Measurements from ENCODE around the gene ARPC4. TPM values are rescaled to one million over a fixed set of nuclear protein-coding genes. Genes with fewer than 3 reads are reported as not detected.

Gene ARPC4
- total RNA-seq, 1 donor from 2014 or later = 179 TPM

DNA sequence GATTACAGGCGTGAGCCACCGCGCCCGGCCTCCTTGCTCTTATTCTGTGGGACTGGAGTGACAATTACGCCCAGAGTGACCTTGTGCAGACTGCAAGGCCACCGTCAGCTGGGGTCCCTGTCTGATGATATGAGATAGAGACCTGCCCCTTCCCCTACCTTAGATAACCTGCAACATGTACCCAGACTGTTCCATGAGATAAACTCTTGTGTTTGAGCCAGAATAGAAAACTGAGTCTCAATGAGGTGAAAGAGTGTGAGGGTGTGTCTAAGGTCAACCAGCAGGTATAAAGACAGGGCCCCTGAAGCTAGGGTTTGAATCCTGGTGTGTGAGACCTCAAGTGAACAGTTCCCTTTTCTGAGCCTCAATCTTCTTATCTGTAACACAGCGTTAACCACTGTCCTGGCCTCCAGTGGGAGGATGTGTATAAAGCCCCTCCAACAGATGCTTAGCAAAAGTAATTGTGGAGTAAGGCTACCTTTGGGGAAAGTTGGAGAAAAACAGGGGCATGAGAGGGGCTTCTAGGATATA lies 6.6 kb upstream of the ARPC4 start:
- DNase-seq (ENCODE audit: low spot score) = no peak
- H3K9me3 Mint-ChIP-seq (ENCODE audit: low read depth) = no peaks in the 10 kb centered on the region
- H3K27me3 Mint-ChIP-seq (ENCODE audit: low read depth) = no peaks in the 10 kb centered on the region
- no peak overlapping the region for H3K4me3 Mint-ChIP-seq (ENCODE audit: unreplicated experiment)
- H3K4me1 Mint-ChIP-seq (ENCODE audit: low read depth) = peaks cover 27% of the 10 kb centered on the region
- H3K36me3 Mint-ChIP-seq (ENCODE audit: low read depth) = peaks cover 26% of the 10 kb centered on the region
- H3K27ac Mint-ChIP-seq (ENCODE audit: unreplicated experiment) = peak overlapping the region; percentile 24
- TF ChIP-seq, protein P1, sequence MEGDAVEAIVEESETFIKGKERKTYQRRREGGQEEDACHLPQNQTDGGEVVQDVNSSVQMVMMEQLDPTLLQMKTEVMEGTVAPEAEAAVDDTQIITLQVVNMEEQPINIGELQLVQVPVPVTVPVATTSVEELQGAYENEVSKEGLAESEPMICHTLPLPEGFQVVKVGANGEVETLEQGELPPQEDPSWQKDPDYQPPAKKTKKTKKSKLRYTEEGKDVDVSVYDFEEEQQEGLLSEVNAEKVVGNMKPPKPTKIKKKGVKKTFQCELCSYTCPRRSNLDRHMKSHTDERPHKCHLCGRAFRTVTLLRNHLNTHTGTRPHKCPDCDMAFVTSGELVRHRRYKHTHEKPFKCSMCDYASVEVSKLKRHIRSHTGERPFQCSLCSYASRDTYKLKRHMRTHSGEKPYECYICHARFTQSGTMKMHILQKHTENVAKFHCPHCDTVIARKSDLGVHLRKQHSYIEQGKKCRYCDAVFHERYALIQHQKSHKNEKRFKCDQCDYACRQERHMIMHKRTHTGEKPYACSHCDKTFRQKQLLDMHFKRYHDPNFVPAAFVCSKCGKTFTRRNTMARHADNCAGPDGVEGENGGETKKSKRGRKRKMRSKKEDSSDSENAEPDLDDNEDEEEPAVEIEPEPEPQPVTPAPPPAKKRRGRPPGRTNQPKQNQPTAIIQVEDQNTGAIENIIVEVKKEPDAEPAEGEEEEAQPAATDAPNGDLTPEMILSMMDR (IDR thresholded peaks at IDR 0.05) = no peak

DNA sequence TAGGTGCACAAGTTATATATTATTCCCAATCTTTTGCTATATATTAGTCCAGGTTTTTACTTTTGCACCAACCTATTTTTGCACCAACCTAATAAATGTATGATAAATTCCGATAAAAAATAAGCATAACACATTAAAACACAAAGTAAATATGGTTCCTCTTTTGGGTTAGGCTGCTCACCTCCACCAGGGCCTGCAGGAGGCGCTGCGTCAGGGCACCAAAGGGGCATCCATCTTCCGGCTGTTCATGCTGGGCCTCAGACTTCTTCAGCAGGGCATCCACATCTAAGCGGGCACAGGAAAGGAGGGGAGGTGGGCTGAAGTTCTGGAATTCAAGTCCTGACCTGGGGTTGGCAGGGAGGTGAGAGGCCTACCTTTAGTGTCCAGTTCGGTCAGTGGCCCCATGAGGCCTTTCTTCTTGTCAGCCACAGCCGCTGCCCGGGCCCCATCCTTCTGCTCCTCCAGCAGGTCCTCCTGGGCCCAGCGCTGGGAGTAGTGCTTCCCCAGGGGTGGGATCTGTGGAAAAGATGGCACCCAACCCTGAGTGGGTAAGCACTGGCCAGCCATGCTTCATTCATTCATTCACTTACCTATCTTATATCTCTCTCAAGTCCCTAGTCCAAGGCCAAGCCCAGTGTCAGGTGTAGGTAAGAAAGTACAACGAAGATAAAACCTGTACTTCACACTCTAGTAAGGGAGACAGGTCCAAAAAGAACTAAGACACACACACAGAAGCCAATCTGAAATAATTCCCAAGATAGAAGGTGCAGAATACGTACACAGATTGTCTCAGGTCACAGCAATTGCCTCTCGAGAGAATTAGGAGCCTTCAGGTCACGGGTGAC lies 5.8 kb upstream of the ARPC4 start:
- Mint-ChIP-seq H3K27me3 (ENCODE audit: low read depth) (no peaks in the 10 kb centered on the region), H3K9me3 (ENCODE audit: low read depth) (no peaks in the 10 kb centered on the region), H3K4me1 (ENCODE audit: low read depth) (peaks cover 35% of the 10 kb centered on the region), H3K36me3 (ENCODE audit: low read depth) (peaks cover 23% of the 10 kb centered on the region), H3K27ac (ENCODE audit: unreplicated experiment) (no peak overlapping the region), H3K4me3 (ENCODE audit: unreplicated experiment) (no peak overlapping the region)
- no peak for DNase-seq (ENCODE audit: low spot score)
- TF ChIP-seq, protein P1 (IDR thresholded peaks at IDR 0.05) = peak; percentile 74

DNA sequence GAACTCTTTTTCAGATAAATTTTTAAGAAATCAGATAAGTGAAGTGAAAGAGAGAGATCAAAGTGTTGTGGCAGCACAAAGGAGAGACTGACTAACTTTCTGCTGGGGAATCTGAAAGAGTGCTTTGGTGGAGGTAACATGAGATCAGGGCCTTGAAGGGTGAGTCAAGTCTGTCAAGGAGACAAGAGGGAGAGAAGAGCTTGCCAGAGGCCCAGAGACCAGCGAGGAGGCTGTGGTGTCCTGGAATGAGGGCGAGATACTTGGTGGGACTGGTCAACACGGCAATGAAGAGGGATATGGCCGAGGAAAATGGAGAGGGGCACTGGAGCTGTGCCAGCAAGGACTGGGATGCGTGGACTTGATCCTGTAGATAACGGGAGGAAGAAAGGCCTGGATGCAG lies 5.2 kb upstream of the ARPC4 start:
- H3K4me3 Mint-ChIP-seq (ENCODE audit: unreplicated experiment) = no peak overlapping the region
- H3K27ac Mint-ChIP-seq (ENCODE audit: unreplicated experiment) = no peak overlapping the region
- DNase-seq (ENCODE audit: low spot score) = no peak
- no peaks in the 10 kb centered on the region for H3K27me3 Mint-ChIP-seq (ENCODE audit: low read depth)
- TF ChIP-seq, protein P1 (IDR thresholded peaks at IDR 0.05) = no peak
- H3K9me3 Mint-ChIP-seq (ENCODE audit: low read depth) = no peaks in the 10 kb centered on the region
- peaks cover 36% of the 10 kb centered on the region for H3K4me1 Mint-ChIP-seq (ENCODE audit: low read depth)
- peaks cover 19% of the 10 kb centered on the region for H3K36me3 Mint-ChIP-seq (ENCODE audit: low read depth)

DNA sequence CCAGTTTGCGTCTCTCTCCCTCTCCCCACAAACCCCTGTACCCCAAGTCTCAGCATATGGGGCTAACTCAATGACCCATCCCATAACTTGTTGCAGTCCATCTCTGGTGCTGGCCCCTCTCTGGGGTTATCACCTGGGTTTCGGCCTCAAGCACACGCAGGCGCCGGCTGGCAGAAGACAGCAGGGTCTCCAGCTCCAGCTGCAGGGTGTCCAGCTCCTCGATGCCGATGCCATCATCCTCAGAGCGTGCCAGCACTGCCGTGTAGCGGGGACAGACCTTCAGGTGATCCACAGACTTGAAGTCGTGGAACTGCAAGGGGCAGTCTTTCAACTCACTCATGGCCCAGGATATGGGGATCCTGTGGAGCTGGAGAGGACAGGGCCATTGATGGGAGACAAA lies 1.8 kb upstream of the ARPC4 start:
- DNase-seq (ENCODE audit: low spot score) = no peak
- peaks cover 42% of the 10 kb centered on the region for H3K4me1 Mint-ChIP-seq (ENCODE audit: low read depth)
- peak overlapping the region; percentile 2 for H3K27ac Mint-ChIP-seq (ENCODE audit: unreplicated experiment)
- H3K9me3 Mint-ChIP-seq (ENCODE audit: low read depth) = no peaks in the 10 kb centered on the region
- TF ChIP-seq, protein P1 (IDR thresholded peaks at IDR 0.05) = no peak
- peaks cover 22% of the 10 kb centered on the region for H3K36me3 Mint-ChIP-seq (ENCODE audit: low read depth)
- H3K4me3 Mint-ChIP-seq (ENCODE audit: unreplicated experiment) = peak overlapping the region; percentile 94
- no peaks in the 10 kb centered on the region for H3K27me3 Mint-ChIP-seq (ENCODE audit: low read depth)

DNA sequence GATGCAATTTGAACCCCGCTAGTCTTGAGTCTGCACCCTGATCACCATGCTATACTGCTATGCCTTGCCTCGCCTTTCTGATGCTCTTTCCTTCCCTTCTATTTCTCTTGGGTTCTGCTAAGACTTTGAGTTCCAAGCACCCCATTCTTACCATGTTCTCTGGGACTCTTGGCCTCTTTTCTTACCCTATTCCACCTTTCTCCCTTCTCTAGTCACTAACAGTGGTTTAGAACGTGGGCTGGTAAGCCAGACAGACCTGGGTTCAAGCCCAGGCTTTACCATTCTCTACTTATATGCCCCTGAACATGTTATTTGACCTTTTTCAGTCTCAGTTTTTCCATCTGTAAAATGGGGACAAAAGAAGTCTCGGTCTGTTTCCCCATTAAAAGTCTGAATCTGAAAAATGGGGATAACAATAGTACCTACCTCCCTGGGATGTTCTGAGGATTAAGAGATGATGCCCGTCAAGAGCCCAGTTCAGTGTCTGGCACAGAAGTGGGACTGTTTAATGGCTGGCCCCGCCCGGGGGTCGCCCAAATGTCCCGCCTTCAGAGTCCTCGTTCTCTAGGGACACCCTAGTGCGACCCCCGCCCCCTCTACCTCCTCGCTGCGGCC lies 985 bp upstream of the ARPC4 start:
- H3K36me3 Mint-ChIP-seq (ENCODE audit: low read depth) = peaks cover 16% of the 10 kb centered on the region
- H3K27me3 Mint-ChIP-seq (ENCODE audit: low read depth) = no peaks in the 10 kb centered on the region
- H3K4me1 Mint-ChIP-seq (ENCODE audit: low read depth) = peaks cover 38% of the 10 kb centered on the region
- TF ChIP-seq, protein P1 (IDR thresholded peaks at IDR 0.05) = no peak
- H3K27ac Mint-ChIP-seq (ENCODE audit: unreplicated experiment) = peak overlapping the region; percentile 100
- DNase-seq (ENCODE audit: low spot score) = no peak
- peak overlapping the region; percentile 94 for H3K4me3 Mint-ChIP-seq (ENCODE audit: unreplicated experiment)
- no peaks in the 10 kb centered on the region for H3K9me3 Mint-ChIP-seq (ENCODE audit: low read depth)

Measured in chondrocyte (in vitro differentiated cells).